Measurements from ENCODE around the gene PYM1. TPM values are rescaled to one million over a fixed set of nuclear protein-coding genes. Genes with fewer than 3 reads are reported as not detected.

PYM1 gene
- total and polyA plus RNA-seq, 2 of the 8 experiments (the other 6 are each of a cell fraction or from before 2014, with no cell fraction given), result 38.7 to 58.5 TPM

DNA sequence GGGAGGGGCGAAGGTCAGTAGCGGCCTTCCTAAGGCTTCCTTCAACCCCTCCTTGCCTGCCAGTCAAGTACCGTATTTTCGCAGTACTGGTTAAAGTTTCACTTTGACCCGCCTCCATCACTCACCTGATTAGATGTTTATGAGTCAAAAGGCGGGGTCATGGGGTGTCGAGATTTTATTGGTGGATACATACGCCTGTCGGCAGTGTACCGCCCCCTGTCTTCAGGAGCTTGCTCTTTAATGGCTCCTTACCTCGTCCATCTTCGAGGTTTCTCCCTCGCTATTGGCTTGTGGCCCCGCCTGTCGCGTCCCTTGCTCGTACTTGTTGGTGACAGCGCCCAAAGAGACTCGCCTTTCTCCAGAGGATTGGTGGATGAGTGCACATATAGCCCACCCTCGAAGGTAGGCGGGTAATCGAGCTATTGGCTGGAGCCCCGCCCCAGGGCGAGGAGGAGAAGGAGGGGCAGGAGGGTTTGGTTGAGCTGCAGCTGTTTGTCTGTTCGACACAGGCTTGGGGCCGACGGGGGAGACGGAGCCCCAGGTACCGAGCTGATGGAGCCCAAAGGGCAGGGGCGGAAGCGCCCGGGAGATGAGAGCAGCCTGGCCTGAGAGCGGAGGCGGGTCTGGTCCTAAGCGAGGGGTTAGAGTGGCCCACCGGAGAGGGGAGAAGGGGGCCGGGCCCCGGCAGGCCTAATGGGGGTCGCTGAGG, 46.1 kb upstream of the PYM1 start, which contains the start of gene RAB5B (continued):
- TF ChIP-seq SRF (IDR thresholded peaks at IDR 0.05; ENCODE audit: low read depth, low read length) (no peak), BCL11A (IDR thresholded peaks at IDR 0.05; ENCODE audit: low read depth in 2 of 2, low read length in 2 of 2) (no peak), SIX5 (IDR thresholded peaks at IDR 0.05; ENCODE audit: low read depth, low read length) (no peak), MAX (IDR thresholded peaks at IDR 0.05) (no peak; the same call in none of the 2 replicates), RFX5 (IDR thresholded peaks at IDR 0.05; ENCODE audit: borderline replicate concordance, low read depth, low read length) (no peak), BACH1 (IDR thresholded peaks at IDR 0.05; ENCODE audit: low read length) (no peak), RNF2 (IDR thresholded peaks at IDR 0.05; ENCODE audit: borderline replicate concordance, low read depth, low read length, missing control alignments, poor library complexity, severe bottlenecking) (no peak), SP1 (IDR thresholded peaks at IDR 0.05; ENCODE audit: low read depth, low read length) (peak; percentile 100), PHF8 (conservative IDR thresholded peaks at IDR 0.05; ENCODE audit: low read depth, low read length) (peak; percentile 92), SP2 (IDR thresholded peaks at IDR 0.05; ENCODE audit: low read length) (peak; percentile 100), CTCF (IDR thresholded peaks at IDR 0.05; ENCODE audit: control extremely low read depth in 1 of 3, insufficient read depth in 1 of 3, low read depth in 1 of 3, low read length in 3 of 3) (no peak), HDAC2 (IDR thresholded peaks at IDR 0.05; ENCODE audit: borderline replicate concordance in 1 of 2, low read depth in 2 of 2, low read length in 2 of 2) (peak in 1 of 2 experiments; percentile 92; a peak in 2 of 4 replicates), EP300 (IDR thresholded peaks at IDR 0.05; ENCODE audit: borderline replicate concordance in 1 of 2, low read depth in 2 of 2, low read length in 2 of 2) (no peak), RXRA (IDR thresholded peaks at IDR 0.05; ENCODE audit: insufficient read depth, low read depth, low read length) (no peak), GTF2F1 (IDR thresholded peaks at IDR 0.05; ENCODE audit: borderline replicate concordance, low read depth, low read length) (0 out of 2 replicates have a peak, but pooled peaks have one; percentile 45), CHD1 (IDR thresholded peaks at IDR 0.05; ENCODE audit: low read depth, low read length) (no peak), NRF1 (IDR thresholded peaks at IDR 0.05; ENCODE audit: low read depth, low read length) (no peak)

Measured in H1 (cell line).